GM18517 (cell line): Measurements from ENCODE around the gene MAK.
"Not testable (repeated sequence)": the region's sequence is repeated elsewhere in the genome, so short reads cannot be mapped to it uniquely, and the experiment has no call there.

Experiments
- ATAC-seq: cut with Tn5 transposase; IDR thresholded peaks from one replicate; pipeline ENCODE4 v1.9.1; 2021; ENCODE audit warnings: mild to moderate bottlenecking, moderate library complexity; ENCODE audit not compliant: unreplicated experiment

Gene MAK

DNA sequence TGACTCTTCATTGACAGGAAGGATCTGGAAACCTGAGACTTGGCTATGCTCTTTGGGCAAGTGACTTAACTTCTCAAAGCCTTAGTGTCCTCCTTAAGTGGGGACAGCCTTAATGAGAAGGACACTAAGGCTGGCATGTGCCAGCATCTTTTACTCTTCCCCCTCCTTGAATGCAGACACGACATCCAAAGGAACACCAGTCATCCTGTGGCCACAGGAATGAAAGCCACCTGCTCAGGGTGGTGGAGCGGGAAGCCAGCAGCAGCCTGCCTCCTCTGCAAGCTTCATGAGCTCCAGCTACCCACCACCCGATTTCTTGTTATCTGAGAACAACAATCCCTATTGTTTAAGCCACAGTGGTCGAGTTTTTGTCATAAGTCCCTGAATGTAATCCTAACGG lies 46.2 kb downstream of the MAK start:
- no peak for ATAC-seq

DNA sequence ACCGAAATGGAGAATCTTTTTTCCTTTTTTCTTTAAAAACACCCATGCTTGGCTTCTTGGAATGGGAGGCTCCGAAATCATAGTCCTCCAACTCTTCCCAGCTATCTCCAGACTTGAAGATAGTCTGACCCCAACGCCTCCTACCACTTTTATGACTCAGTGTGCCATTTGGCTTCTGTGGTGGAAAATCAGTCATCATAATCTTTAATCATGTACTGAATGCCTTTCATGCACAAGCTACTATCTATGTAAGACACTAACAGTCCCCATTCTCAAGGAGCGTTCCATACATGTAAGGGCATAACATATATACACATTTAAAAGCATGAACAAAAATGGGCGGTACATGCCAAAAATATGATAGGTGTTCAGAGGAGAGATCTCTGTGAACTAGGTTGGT lies 46.7 kb downstream of the MAK start:
- no peak for ATAC-seq

DNA sequence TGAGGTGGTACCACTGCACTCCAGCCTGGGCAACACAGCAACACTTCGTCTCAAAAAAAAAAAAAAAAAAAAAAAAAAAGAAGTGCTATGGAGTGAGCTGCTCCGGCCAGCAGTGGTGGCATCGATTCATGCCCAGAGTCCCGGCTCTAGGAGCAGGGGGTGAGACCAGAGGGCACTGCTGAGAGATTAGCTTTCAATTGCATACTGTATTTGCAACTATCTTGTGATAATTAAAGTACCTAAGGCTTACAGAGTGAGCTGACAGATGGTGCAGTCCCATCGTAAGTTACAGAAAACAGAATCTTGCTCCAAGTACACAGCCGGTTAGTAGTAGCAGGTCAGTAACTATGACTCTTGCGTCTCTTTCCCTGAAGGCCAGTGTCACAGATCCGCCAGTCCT lies 59.3 kb downstream of the MAK start:
- no peak for ATAC-seq

DNA sequence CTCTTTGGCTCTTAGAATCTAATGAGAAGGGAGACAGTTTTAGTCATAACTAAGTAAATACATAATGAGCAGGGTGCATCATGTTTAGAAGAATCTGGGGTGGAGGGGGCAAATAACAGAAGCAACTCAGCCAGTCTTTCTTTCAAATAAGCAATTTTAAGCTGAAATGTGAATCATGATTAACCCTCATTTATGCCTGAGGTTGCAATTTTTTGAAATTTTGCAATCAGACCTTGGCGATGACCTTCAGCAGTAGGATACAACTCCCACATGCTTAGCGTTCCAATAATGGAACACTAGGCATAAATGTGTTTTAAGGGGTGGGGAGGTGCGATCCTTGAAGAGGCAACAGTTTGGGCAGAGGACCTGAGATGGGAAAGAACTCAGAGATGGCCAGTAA lies 60.1 kb downstream of the MAK start:
- ATAC-seq: no peak

DNA sequence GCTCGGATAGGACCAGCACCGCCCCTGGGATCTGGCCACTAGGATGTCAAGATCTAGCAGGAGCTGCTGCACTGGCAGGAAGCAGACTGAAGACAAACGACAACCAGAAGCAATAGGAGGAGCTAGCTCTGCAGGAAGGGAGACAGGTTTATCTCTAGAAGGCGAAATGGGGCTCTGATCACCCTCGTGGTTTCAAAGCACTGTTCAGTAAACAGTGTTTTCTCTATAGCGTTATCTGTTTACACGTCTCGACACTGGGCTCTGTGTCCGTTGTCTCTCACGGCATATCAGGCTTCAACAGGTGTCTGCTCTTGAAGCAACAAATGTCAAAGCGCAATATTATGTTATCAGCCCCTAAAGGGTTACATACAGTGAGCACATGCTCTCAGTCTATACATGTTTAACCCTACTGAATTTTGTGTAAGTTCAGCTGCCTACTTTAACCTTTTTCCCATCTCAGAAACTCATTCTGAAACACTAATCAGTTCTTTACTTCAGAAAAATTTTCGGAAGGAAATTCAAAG lies 66.9 kb downstream of the MAK start:
- no peak for ATAC-seq

DNA sequence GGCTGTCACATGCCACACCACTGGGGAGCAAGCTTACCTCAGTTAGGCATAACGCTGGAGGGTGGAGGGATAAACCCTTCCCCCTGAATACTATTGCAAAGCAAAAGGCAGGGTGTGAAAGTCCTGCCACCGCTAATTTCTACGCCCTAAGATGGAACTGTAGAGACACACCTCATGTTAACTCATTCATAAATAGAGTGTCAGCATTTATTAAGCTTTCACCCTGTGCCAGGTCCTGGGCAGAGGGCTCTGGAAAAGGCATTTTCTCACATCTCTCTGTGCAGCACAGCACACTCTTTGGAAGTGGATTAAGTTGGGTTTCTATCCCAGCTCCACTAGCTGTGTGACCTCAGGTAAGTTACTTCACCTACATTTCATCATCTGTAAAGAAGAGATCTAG lies 68.9 kb downstream of the MAK start:
- no peak for ATAC-seq

DNA sequence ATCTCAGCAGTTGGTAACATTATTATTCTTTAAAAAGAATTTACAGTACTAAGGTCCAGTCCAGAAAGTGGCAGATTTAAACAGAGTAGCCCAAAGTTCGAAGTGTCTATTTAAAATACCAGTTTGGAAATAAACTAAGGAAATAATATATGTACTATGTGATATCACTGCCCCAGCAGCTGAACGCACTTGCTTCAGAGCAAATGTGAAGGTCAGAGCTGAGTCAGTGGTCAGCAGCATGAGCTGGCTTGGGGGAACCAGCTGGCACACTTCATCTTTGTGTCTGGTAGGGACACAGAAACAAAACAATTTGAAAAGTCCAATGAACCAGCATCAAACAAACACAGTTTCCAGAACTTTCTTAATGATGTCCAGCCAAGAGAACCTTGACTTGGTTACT lies 75.3 kb downstream of the MAK start:
- ATAC-seq: no peak

DNA sequence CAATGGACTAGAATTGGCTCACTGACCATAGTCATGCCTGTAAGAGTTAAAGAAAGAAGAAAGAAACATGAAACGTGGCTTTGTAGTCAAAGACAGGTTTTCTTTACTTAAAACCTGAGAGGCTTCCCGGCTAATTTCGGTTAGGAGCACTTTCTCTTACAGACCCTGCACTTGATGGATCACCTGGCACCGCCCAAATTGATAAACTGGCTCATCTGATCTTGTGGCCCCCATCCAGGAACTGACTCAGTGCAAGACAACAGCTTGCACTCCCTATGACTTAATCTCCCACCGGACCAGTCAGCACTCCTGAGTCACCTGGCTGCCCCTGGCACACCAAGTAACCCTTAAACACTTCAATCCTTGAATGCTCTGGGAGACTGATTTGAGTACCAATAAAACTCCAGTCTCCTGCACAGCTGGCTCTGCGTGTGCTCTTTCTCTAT lies 78.4 kb downstream of the MAK start:
- no peak for ATAC-seq

DNA sequence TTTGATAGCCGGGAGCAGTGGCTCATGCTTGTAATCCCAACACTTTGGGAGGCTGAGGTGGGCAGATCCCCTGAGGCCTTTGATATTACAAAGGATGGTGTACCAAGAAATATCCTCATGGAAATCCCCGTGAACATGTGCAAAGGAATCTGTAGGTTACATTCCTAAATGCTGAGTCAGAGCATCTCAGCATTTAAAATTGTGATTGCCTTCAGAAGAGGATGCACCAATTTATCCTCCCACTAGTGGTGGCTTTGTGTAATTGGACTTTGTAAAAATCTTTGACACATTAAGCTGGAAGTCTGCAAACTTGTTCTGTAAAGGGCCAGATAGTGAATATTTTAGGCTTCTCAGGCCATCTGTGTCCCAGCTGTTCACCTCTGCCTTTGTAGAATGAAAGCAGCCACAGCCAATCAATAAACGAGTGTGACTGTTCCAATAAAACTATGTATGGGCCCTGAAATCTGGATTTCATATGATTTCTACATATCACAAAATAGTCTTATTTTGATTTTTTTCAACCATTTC lies 79.0 kb downstream of the MAK start:
- no peak for ATAC-seq

DNA sequence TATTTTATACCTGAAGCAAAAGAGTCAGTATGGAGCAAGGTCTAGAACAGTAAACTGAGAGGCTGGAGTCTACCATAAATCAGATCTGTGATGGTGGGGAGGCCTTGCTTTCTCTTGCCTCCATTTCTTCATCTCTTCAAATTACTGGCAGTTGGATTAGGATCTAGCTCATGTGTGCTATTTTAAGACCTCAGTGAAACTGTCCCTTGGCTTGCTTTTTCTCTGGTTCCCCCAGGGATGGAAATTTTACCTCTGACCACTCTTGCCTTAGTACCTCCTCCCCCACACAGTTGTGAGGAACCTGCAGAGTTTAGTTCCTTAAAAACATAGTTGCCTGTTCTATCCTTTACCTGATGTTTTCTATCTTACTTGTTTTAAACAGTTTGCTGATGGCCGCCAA lies 82.3 kb downstream of the MAK start:
- ATAC-seq: no peak

DNA sequence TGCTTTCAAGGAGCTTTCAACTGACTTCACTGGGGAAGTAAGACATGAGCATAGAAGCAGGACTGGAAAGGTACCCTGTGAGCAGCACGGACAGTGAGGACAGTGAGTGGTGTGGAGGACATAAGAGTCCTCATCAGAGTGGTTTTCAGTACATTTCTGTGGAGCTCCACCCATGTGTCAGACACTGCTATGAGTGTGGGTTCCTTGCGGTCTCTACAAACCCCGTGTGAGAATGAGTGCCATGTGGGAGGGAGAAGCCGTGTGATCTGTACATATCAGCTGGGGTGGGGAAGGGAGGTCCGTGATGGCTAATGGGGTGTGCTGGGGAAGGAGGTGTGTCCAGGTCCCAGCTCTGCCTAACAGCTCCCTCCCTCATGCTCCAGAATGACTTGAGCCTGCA lies 86.6 kb downstream of the MAK start:
- not testable (repeated sequence) for ATAC-seq

DNA sequence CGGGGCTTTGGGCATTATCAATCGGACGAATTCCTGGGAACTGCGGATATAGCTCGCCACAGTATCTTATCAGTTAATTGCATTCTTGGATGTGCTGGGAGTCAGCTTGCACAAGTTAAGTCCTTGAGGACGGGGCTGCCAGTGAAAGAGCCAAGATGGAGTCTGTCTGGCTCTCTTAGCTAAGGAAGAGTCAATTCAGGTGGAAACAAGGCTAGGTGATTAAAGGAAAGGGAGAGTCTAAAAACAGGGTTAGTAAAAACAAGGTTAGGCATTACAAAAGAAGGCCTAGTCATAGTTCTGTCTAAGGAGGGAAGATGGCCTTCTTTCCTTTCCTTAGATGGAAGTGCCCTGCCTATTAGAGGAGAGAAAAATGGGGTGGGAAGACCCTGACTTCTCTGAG lies 87.8 kb downstream of the MAK start:
- ATAC-seq: not testable (repeated sequence)

DNA sequence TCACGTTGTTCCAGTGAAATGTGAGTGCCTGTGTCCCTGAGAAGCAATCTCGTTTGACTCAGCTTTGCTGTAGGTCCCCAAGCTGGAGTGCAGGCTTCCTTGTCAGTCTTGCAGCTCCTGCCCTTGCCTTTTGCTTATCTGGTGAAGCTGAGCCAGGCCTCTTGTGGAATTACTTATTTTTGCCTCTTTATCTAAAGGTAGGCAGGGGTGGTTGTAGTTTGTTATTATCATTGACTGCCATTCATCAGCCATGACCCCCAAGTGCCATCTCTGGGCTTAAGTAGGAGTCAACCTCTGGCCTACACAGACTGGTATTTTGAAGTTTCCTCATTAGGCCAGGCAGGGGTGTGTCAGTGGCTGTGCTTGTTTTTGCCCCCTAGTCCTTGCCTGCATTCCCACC lies 88.6 kb downstream of the MAK start:
- no peak for ATAC-seq

DNA sequence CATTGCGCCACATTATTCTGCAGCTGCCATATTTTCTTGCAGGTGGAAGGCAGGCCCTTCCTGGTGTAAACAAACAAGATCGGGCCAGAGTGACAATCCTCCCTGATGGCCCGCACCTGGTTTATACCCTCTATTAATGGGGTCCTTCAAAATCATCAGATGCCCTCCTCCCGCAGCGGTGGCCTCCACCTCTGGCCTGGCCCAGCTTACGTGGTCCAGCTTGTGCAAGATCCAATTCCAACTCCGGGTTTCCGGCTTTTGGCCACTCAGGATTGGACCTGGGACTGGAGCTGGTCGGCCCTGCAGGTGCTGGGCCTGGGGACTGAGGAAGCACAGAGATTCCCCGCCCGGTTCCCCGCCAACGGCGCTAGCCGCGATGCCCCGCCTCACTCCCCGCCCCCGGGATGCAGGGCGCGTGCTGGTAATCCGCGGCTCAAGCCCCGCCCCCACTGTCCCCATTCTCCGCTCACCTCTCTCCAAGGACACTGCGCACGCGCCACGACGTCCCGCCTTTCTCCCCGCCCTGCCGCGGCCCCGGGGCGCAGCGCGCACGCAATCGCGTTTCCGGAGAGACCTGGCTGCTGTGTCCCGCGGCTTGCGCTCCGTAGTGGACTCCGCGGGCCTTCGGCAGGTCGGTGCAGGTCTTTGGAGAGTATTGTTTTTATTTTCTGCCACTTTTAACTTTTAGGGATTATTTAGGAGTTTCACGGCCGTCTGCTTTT lies 90.9 kb downstream of the MAK start, which contains the start of gene TMEM14B:
TSS of gene TMEM14B (plus strand) at position 555 of the 722 bp plus-strand sequence. CDS start 1,441 bp downstream, outside the sequence.
- ATAC-seq: peak; percentile 86

DNA sequence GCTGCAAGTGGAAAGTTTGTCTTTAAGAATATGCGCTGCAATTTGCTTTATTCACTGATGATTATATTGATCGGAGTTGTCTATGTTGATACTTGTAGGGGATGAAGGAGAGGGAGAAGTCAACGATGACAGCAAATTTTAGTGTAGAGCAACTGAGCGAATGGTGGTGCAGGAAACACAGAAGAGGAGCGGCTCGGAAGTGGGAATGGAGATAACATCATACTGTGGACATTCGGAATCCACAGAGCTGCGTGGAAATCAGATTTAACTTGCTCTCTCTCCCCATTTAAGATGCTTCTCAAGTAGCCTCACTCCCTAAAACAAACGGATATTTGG lies 91.5 kb downstream of the MAK start:
- no peak for ATAC-seq

DNA sequence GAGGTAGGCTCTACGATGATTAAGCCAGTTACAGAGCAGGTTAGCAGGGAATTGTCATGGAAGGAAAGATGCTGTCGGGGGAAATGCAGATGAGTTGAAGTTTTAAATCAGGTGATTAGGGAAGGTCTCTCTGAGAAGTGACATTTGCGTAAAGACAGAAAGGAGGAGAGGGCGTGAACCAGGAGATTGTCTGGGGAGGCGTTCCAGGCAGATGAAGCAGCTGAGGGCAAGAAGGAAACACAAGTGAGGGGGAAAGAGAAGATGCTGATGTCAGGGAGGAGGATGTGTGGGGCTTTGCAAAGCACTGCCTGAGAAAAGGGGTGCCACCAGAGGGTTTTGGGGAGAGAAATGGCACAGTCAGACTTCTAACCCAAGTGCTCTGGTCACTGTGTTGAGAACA lies 93.2 kb downstream of the MAK start:
- ATAC-seq: no peak

DNA sequence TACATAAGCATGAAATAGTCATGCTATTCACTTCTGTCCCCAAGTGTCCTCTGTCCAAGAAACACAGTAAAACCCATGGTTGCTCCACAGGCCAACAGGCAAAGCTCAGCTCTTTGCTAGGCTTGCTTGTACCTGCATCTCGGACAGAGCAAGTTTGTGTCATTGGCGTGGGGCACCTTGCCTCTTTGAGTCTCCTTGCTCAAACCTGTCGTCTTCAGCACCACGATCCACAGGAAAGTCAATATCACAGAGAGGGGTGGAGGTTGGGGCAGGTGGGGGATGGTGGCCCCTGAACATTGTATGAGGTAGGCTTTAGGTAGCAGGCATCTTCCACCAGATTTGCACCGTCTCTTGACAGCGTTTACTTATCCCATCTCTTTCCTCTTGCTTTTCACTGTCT lies 94.8 kb downstream of the MAK start:
- ATAC-seq: no peak

DNA sequence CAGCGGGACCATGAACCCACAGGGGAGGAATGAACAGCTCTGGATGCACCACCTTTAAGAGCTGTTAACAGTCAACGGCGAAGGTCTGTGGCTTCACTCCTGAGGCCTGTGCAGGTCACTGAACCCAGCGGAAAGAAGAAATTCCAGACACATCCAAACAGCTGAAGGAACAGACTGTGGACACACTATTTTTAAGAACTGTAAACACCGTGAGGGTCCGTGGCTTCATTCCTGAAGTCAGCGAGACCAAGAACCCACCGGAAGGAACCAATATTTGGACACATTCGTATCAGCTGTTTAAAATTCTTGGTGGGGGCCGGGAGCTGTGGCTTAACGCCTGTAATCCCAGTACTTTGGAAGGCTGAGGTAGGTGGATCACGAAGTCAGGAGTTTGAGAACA lies 96.1 kb downstream of the MAK start:
- ATAC-seq: no peak

DNA sequence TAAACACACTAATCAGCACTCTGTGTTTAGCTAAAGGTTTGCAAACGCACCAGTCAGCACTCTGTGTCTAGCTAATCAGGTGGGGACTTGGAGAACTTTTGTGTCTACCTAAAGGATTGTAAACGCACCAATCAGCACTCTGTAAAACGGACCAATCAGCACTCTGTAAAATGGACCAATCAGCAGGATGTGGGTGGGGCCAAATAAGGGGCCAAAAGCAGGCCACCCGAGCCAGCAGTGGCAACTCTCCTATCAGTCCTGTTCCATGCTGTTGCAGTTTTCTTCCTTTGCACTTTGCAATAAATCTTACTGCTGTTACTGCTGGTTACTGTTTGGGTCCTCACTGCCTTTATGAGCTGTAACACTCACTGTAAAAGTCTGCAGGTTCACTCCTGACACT lies 96.7 kb downstream of the MAK start:
- not testable (repeated sequence) for ATAC-seq

DNA sequence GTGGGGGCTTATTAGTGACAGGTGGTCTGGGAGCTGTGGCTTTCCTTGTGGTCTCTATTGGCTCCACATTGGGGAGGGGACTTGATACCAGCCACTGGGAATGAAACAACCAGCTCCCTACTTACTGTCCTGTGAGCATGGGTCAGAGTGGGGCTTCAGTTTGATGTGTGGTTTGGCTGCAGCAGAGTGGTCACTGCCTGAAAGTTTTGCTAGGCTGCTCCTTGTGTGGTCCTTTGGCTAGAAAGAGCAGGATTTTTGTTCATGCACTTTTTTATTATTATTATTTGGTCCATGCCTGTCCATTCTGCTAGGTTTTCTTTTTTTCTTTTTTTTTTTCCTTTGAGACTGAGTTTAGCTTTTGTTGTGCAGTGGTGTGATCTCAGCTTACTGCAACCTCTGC lies 98.3 kb downstream of the MAK start:
- ATAC-seq: no peak

DNA sequence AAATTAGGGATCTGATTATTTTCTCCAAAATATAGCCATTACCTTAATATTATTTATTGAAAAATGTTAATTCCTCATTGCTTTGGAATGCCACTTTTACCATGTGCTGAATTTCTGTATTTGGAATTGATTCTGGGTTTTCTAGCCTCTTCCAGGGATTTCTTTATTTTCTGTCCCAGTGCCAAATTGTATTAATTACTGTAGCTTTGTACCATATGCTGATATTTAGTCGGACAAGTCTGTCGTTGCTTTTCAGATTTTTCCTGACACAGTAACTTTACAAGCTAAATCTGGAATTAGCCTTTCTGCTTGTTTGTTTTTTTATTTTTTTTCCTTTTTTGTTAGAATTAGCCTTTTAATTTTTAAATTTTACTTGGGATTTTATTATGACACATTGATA lies 101.6 kb downstream of the MAK start:
- ATAC-seq: no peak

DNA sequence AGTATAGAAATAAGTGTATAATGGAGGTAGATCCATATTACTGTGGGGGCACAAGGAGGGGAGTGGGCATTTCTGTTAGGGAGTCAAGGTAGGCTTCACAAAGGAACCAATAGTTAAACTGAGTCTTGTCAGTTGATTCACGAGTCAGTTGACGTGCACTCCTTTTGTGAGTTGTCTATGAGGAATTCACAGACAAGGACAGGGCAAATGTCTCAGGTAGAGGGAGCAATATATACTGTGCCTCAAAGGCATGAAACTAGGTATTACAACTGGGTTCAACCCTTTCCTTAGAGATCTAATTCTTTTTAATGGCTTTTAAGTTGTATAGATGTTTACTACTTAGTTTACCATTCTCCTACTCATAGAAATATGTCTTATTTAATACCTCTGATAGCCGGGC lies 104.5 kb downstream of the MAK start:
- ATAC-seq: no peak
